SU-DHL-6 (cell line): Measurements from ENCODE around the gene PHLDA1.

ENCODE experiments used
- CTCF ChIP-seq: fragments of 200-600 bp; sonication (generic); IDR thresholded peaks from one replicate; pipeline ENCODE4 v1.5.1; 2017; ENCODE audit warnings: antibody characterized with exemption, mild to moderate bottlenecking, low read length, moderate library complexity; ENCODE audit not compliant: insufficient read depth, poor library complexity, severe bottlenecking
- EZH2phosphoT487 ChIP-seq: fragments of 200-600 bp; sonication (generic), shearing (Covaris generic); conservative IDR thresholded peaks from 2 replicates; pipeline ENCODE4 v1.6.1; 2018; ENCODE audit warnings: mild to moderate bottlenecking, antibody characterized with exemption, low read length, moderate library complexity, mixed read lengths

- TF ChIP-seq CTCF (no peak), EZH2phosphoT487 (no peak)
Observed at GRCh38 chr12:76073561-76073960, 42.0 kb upstream of the PHLDA1 start.
